HG02884 (cell line): Measurements from ENCODE around the gene FBP2.
"Not testable (repeated sequence)": the region's sequence is repeated elsewhere in the genome, so short reads cannot be mapped to it uniquely, and the experiment has no call there.

Source experiments
- ATAC-seq: cut with Tn5 transposase; IDR thresholded peaks from one replicate; pipeline ENCODE4 v1.9.1; 2021; ENCODE audit warnings: mild to moderate bottlenecking, moderate library complexity; ENCODE audit not compliant: unreplicated experiment

FBP2 gene

DNA sequence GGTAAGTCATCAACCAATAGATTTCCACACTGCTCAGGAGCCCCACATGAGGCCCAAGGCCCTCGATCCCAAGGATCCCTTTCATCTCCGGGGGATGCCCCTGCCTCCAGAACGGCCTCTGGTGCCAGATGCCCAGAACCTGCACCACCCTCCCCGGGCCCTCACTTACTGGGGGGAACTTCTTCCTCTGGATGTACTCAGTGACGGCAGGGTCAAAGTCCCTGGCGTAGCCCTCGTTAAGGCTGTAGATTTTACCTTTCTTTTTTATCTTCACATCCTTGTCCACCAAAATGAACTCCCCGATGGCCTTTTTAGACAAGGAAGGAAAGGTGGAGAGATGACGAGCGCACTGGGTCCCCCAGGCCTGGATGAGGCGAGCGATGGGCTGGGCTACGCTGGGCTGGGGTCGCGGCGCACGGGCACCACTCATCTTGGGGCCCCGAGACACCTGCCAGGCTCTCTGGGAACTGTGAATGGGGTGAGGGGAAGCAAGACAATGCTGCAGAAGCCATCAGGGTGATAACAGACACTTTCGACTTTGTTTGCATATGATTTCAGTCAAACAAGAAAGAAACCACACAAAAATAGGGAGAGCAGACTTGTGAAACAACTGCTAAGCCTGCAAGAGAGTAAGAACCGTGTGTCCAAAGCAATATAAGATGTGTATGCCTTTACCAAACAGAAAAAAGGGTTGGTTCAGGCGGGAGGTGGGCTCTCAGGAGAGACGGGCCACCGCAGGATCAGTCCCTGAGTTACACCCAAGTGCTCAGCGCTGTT, 13.2 kb upstream of the FBP2 start:
- ATAC-seq = no peak

- no peak for ATAC-seq
These were observed 9.9 kb upstream of the FBP2 start for GRCh38 chr9:94603259-94604160.

DNA sequence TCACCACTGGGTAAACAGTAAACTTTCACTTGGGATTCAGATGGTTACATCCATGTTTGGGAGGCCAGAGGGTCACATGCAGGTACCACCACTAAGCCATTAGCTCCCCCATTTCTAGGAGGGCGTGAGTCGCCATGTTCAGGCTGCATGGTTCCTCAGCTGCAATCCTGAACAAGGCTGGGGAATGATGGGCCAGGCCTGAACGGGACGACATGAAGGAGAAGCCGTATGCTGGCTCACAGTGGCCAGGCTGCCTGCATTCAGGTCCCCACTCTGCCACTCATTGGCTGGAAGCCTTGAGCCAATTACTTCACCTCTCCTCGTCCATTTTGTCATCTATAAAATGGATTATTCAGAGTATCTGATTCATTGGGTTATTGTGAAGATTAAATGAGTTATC, 9.0 kb upstream of the FBP2 start:
- ATAC-seq = no peak

DNA sequence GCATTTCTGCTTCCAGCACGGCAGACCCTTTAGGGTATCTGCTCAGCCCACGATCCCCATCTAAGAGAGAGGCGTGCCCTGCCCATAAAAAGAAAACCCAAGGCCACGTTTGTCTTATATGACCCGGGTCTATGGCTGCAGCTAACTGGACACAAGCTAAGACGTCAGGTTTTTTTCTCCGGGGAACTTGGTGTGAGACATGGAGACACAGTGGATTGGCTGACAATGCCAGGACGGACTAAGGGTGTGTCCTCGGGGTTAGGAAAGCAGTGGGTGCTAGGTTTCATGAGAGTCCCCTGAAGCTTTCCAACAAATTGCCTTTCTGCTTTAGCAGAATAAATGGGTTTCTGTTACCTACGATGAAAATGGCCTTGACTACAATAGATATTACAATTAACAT, 7.1 kb upstream of the FBP2 start:
- ATAC-seq = no peak

DNA sequence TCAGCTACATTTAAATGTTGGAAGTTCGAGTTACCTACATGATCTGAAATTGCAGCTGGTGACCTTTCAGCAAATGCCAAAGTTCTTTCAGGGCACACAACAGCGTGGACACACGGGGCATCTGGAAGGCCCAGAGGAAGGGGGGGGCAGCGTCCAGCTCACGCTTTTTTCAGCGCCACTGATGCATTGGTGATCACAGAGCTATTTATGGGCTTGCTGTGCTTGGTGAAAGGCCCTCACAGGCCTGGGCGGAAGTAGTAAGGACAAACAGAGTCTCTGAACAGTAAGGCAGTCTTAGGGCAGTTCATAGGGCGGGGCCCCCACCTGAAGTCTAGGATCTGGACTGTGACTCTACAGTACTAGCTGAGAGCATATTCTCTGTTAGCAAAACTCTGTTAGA, 6.6 kb upstream of the FBP2 start:
- ATAC-seq = no peak

DNA sequence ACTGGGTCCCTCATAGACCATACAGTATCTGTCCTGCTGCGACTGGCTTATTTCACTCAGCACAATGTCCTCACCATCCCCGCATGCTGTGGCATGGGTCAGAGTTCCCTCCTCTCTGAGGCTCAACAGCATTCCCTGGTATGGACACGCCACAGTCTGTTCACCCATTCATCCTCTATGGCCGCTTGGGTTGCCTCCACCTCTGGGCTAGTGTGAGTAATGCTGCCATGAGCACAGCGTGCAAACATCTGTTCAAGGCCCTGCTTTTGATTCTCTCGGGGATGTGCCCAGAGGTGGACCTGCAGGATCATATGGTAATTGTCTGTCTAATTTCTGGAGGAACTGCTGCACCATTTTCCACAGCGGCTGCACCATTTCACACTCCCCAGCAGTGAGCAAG, 5.5 kb upstream of the FBP2 start:
- no peak for ATAC-seq

DNA sequence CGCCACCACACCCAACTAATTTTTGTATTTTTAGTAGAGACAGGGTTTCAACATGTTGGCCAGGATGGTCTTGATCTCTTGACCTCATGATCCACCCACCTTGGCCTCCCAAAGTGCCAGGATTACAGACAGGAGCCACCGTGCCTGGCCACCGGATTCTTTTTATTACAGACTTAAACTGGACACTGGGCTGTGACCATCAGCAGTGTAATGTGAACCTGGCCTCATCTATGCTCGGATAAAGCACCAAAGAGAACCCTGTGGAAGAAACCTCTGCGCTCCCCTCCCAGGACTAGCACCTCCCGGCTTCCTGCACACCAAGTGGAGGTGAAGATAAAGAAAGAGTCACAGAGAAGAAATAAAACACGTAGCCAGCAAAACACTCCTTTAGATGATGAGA, 941 bp downstream of the FBP2 start:
- ATAC-seq = not testable (repeated sequence)

DNA sequence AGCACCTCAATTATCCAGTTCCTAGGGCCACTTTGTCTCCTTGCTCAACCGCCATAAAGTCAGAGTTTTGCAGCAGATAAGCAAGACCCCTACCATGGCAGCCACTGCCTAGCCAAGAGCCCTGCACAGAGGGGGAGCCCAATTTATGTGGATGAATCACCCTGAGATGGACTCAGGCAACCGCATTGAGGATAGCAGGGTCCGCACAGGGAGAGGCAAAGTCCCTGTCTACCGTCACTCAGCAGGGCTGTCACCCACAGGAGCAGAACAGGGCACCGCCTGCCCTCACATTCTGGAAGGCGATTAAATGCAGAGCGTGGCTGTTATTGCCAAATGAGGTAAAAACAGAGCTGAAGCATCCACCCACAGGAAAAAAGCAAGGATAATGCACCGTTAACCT, 1.7 kb downstream of the FBP2 start:
- ATAC-seq = no peak

DNA sequence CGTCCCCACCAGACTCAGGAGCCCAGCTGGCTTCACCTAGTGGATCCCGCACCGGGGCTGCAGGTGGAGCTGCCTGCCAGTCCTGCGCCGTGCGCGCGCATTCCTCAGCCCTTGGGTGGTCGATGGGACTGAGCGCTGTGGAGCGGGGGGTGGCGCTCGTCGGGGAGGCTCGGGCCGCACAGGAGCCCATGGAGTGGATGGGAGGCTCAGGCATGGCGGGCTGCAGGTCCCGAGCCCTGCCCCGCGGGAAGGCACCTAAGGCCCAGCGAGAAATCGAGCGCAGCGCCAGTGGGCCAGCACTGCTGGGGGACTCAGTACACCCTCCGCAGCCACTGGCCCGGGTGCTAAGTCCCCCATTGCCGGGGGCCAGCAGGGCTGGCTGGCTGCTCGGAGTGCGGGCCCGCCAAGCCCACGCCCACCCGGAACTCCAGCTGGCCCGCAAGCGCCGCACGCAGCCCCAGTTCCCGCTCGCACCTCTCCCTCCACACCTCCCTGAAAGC, 2.5 kb downstream of the FBP2 start:
- not testable (repeated sequence) for ATAC-seq

DNA sequence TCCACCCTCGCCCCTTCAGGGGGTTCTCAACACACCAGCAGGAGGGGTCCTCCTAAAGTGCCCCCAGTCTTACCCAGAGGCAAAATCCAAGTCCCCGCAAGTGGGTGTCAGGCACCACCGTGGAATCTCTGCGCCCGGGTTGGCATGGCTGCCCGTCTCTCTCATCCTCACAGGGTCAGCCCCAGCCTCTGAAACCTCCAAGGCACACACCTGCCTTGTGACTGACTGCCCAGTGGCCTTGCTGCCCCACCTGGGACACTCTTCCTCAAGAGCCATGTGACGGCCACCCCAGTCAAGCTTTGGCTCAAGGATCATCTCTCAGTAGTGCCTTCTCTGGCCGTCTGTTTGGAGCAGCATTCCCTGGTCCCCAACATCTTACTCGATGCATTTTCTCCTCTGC, 4.9 kb downstream of the FBP2 start:
- ATAC-seq = no peak

DNA sequence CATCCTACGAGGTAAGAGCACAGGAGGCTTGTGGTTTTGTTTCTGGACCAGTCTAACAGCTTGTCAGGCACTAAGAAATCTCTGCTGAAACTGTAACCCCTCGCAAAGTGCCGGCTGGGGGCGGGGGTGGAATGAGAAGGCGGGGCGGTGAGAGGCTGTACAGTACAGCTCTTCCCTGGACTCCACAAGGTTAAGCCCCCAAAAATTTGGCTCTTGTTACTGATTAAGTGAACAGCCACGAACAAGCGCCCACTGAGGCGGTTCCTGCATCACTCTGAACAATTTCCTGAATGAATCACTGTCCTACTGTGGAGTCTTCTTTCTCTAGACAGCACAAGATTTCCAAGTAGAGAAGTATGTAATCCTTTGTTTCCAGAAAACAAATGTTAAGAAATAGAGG, 6.8 kb downstream of the FBP2 start:
- no peak for ATAC-seq

- no peak for ATAC-seq
These were observed 7.3 kb downstream of the FBP2 start for GRCh38 chr9:94586316-94586715.

- ATAC-seq = no peak
These were observed 9.1 kb downstream of the FBP2 start for GRCh38 chr9:94584555-94584954.

- ATAC-seq = no peak
These were observed 11.9 kb downstream of the FBP2 start for GRCh38 chr9:94581728-94582127.

DNA sequence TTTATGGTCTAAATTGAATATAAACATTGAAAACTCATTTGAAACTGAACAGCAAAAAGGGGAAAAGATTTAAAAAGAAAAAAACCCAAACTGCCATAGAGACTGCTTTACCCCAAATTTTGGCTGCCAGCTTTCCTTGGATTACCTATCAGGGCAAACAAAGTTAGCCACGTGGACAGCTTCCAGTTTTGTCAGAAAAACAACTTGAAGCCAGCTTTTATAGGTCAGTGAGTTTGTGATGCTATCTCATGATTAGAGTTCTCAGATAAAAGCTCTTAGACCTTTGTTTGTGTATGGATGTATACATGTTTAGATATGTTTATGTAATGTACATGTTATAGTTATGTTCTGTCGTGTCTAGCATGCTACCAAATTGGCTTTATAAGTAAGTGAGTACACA, 16.1 kb downstream of the FBP2 start:
- no peak for ATAC-seq

DNA sequence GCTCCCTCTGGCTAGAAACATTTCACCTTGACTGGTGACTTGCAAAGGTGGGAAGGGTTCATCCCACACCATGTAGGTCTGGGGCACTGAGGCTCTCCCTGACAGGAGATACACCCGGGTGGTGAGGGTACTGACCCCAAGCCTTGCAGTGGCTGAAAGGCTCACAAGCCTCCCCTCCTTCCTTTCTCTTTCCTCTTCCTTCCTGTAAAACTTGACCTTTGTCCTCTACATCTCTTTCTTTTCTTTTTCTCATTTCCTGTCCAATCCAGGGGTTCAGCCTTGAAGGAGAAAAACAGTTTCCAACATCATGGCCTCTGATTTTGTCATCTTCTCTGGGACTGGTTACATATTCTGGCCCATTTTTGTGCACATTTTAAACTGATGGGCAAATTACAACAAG, 16.6 kb downstream of the FBP2 start:
- ATAC-seq = no peak

- ATAC-seq = no peak
These were observed 17.5 kb downstream of the FBP2 start for GRCh38 chr9:94576131-94576530.

DNA sequence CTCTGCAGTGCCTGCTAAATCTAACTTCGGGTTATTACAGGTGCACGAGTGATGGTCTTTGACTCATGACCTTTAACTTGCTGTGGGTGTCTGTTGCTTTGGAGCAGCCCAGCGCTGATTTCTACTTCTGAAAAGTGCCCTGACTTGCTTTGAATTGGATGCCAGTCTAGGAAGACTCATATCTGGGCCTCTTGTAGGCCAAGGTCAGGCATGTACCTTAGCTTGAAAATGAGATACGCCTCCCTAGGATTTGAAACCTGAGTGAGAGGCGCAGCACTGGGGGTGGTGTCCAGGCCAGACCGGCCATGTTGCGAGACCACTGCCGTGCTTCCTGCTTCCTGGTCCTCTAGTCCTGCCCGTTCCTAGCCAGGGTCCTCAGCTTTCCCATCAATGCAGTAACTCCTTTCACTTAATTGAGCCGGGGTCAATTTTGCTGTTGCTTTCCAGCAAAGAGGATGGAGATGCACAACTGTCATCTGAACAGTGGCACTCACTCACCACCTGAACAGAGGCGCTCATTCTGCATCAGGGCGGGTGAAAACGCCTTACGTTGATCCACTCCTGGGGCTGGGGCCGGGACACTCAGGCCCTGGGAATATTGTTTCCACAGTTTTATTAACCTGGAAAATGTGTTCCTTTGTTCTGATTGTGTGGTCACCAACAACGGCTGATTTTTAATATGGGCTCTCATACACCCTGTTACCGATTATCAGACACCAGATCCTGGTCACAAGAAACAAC, 24.5 kb downstream of the FBP2 start:
- ATAC-seq = no peak

- no peak for ATAC-seq
These were observed 25.3 kb downstream of the FBP2 start for GRCh38 chr9:94568250-94568889.

DNA sequence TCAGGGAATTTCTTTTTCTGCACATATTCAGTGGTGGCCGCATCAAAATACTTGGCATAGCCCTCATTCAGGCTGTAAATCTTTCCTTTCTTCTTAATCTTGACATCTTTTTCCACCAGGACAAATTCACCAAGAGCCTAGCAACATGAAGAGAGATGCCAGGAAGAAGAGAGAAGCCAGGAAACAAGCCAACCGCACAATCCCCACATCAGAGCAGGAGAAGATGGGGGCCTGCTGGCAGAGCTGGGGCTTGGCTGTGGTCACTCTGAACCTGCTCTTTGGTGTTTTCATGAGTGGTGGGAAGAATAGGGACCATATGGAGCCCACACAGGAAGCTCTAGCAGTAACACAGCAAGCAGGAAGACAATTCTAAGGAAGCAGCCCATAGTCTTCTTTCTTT, 26.4 kb downstream of the FBP2 start:
- ATAC-seq = no peak

GRCh38 chr9:94566550-94566949, 27.1 kb downstream of the FBP2 start:
- no peak for ATAC-seq
